Dedifferentiated amniotic fluid mesenchymal stem cell (primary cell): ENCODE measurements around the gene IL24.
"Not testable (repeated sequence)": the region's sequence is repeated elsewhere in the genome, so short reads cannot be mapped to it uniquely, and the experiment has no call there.

ENCODE experiments used
- DNase-seq: peaks from one replicate; pipeline ENCODE4 v3.0.0-alpha.2; 2016; ENCODE audit errors: extremely low spot score

IL24 gene

GRCh38 chr1:206904423-206905142 is 7.3 kb downstream of the IL24 start:
- no peak for DNase-seq

DNA sequence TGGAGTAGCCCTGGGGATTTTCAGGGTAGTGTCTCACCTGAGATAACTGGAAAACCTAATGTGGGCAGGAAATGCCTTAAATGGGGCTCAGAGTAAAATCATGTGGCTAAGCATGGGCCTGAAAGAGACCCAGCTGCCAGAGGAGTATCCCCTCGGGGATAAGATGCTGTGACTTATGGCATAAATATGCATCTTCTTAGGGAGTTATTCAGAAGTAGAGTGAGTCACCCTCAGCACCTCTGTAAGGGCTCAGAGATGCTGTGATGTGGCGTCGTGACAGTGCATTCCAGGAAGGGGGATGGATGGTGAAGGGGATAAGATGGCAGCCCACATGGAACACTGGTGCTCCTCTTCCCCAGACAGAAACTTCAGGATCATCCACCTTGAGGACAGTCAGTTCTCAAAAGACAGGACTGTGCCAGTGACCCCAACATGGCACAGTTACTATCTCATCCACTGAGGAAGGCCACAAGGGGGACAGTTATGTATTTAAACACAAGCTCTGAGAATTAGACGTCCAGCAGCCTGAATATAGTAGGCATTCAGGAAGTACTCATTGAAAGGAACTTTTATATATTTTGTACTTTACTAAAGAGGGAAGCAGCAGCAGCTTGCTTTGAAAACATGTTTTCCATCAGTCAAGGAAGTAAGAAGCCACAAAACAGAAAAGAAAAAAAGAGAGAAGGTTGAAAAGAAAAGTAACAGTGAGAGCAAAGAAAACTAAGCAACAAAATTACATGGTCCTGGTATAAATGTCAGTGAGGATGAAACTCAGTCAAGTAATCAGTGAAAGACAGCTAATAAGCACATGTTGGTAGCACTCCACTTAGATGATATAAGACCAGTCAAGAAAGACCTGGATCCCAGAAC is 8.3 kb downstream of the IL24 start:
- DNase-seq: peak; percentile 59

DNA sequence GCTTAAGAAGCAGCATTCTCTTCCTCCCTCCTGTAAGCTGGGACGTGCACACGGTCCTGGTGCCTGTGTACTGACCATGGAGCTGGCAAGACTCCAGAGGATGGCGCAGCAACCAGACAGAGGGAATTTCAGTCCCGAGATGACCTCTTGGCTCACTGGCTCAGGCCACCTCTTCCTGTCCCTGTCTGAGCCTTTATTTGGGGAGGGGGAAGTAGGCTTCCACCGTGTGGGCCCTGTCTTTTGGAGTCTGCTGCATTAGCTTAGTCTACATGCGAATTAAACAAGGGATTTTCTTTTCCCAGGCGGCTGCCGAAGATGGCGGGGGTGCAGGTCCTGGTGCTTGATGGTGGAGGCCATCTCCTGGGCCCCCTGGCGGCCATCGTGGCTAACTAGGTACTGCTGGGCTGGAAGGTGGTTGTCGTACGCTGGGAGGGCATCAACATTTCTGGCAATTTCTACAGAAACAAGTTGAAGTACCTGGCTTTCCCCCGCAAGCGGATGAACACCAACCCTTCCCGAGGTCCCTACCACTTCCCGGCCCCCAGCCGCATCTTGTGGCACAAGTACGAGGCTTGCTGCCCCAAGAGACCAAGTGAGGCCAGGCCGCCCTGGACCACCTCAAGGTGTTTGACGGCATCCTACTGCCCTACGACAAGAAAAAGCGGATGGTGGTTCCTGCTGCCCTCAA is 10.2 kb downstream of the IL24 start:
- no peak for DNase-seq

DNA sequence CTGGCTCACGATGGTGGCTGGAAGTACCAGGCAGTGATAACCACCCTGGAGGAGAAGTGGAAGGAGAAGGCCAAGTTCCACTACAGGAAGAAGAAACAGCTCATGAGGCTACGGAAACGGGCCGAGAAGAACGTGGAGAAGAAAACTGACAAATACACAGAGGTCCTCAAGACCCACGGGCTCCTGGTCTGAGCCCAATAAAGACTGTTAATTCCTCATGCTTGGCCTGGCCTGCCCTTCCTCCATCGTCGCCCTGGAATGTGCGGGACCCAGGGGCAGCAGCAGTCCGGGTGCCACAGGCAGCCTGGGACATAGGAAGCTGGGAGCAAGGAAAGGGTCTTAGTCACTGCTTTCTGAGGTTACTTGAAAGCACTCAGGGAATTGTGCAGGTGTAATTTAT is 10.8 kb downstream of the IL24 start:
- DNase-seq: no peak

GRCh38 chr1:206909161-206909882 is 12.1 kb downstream of the IL24 start:
- DNase-seq: no peak

- DNase-seq: no peak
These were observed 12.7 kb downstream of the IL24 start for GRCh38 chr1:206909883-206910318.

- peak; percentile 74 for DNase-seq
These were observed 13.9 kb downstream of the IL24 start for GRCh38 chr1:206911064-206911663.

GRCh38 chr1:206912445-206913095 is 15.3 kb downstream of the IL24 start:
- peak; percentile 88 for DNase-seq

DNA sequence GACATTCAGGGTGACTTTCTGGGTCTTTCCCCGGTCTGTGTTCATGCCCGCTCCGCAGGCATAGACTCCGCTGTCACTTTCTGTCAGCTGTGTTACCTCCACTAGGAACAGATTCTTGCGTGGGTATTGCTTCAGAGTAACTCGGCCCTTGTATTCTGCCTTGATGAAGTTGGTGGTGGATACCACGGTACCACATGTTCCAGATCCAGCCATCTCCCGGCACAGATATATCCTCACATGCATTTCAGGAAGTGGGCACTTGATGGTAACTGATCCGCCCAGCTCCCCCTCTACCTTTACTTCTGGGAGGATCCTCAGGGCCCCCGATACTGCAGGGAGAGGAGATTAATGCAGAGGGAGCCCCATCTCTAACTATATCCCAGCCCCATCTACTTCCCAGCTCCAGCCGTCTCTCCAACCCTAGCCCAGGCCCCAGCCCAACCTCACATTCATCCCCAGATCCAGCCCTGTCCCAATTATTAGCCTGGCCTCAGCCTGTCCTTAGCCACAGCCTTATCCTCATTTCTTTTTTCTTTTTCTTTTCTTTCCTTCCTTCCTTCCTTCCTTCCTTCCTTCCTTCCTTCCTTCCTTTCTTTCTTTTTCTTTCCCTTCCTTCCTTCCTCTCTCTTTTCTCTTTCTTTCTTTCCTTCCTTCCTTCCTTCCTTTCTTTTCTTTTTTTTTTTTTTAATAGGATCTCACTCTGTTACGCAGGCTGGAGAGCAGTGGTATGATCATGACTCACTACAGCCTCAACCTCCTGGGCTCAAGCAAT is 16.7 kb downstream of the IL24 start:
- no peak for DNase-seq

- no peak for DNase-seq
These were observed 17.9 kb downstream of the IL24 start for GRCh38 chr1:206915030-206915735.

GRCh38 chr1:206916000-206916709 is 18.9 kb downstream of the IL24 start:
- DNase-seq: no peak

GRCh38 chr1:206918076-206918475 is 20.8 kb downstream of the IL24 start:
- no peak for DNase-seq

DNA sequence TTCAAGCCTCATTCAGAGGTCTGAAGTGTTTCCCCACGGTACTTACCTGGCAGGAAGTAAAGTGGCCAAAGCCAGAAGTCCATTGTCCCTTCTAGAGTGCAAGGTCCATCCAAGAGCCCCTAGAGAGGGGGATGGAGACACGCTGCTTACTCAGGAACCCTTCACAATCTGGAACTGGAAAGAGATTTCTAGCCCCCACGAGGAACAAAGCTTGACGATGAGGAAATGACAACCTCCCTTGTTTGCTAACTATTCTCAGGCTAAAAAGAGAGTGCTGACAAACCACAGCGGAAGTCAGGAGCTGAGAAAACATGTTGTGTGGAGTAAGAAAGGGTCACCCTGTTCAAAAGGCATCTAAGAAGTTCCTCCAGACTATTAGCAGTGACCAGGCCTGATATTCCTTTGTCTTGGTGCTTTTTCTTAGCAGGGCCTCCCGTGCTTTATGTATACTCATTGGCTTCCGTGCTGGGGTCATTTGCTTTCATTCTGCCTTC is 24.6 kb downstream of the IL24 start, which contains the start of gene FCMR:
FCMR (minus strand) TSS at position 170 of the 494 bp plus-strand sequence; CDS start at position 83, 87 bp downstream.
- DNase-seq: no peak

DNA sequence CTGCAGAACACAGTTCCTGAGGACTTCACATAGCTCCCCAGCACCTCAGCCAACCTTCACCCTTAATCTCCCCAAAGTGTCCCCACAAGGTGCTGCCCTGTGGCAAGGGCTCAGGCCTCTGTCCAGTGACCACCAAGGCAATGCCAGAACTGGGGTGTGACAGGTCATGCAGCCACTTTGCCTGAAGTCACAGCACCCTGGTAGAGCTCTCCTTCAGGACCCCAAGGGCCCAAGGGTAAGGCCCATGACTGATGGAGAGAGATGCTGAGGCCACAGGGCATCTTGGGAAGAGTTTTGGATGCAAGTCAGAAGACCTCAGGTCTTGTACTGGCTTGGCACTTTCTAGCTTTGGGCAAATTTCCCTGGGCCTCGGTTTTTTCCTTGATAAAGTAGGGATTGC is 25.3 kb downstream of the IL24 start:
- DNase-seq: no peak

DNA sequence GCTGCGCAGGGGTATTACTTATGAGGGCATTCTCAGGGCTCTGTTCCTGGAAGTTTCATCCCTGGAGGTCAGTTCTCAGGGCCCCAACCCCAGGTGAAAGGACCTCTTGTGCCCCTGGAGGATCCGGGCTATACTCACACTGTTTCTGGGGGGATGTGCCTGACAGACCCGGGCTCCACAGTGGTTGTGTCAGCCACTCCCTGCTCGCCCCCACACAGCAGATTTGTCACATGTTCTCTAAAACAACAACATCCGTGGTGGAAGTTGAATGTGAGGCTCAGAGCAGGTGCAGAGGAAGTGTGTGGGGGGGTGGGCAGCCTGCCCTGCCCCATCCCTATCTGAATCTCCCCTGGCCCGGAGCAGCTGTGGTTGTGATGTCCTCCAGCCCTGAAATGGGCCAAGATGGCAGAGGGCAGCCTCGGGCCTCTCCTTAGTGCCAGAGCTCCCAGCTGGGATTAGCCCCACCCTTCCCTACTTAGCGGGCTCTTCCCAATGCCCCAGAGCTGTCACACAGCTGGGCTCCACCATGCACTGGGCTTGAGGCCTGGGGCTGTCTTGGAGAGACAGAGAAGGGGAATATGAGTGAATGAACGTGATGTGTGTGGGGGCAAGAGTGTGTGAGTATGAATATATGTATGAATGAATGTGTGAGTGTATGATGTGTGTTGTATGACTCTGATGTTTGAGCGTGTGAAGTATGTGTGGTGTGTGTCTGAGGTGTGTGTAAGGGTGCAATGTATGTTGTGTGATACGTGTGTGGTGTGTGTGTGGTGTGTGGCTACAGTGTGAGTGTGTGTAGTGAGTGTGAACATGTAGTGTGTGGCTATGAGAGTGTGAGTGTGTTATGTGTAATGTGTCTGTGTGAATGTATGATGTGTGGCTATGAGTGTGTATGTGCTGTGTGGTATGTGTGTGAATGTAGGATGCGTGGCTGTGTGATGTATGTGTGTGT is 26.0 kb downstream of the IL24 start:
- no peak for DNase-seq

- DNase-seq: not testable (repeated sequence)
These were observed 26.8 kb downstream of the IL24 start for GRCh38 chr1:206923961-206924557.

GRCh38 chr1:206924592-206925105 is 27.4 kb downstream of the IL24 start:
- DNase-seq: no peak
